Stomach smooth muscle (tissue), 2 donors: Measurements from ENCODE around the gene TNFAIP2.

Source experiments
- H3K27ac ChIP-seq: one replicate; pipeline ENCODE4 v1.7.0; 2013; ENCODE audit warnings: mild to moderate bottlenecking, low read length, inconsistent platforms
- H3K27me3 ChIP-seq, 2 donors: one replicate each; pipeline ENCODE4 v1.7.0; 2013; ENCODE audit warnings: low read length in 2 of 2; ENCODE audit not compliant: insufficient read depth in 2 of 2, control insufficient read depth in 1 of 2
- H3K36me3 ChIP-seq, 2 donors: one replicate each; pipeline ENCODE4 v1.7.0; 2013; ENCODE audit warnings: low read length in 2 of 2; ENCODE audit not compliant: control insufficient read depth in 2 of 2, insufficient read depth in 2 of 2
- H3K4me1 ChIP-seq: one replicate; pipeline ENCODE4 v1.7.0; 2013; ENCODE audit warnings: low read length; ENCODE audit not compliant: control insufficient read depth, insufficient read depth
- H3K4me3 ChIP-seq, 2 donors: one replicate each; pipeline ENCODE4 v1.7.0; 2013; ENCODE audit warnings: low read length in 2 of 2
- H3K9ac ChIP-seq, 2 donors: one replicate each; pipeline ENCODE4 v1.7.0; 2013; ENCODE audit warnings: low read length in 2 of 2, mild to moderate bottlenecking in 1 of 2
- H3K9me3 ChIP-seq, 2 donors: one replicate each; pipeline ENCODE4 v1.7.0; 2013; ENCODE audit warnings: low read length in 2 of 2; ENCODE audit not compliant: control insufficient read depth in 2 of 2
- donor health status: healthy.
- donor health status: Pancreatic carcinoma.

TNFAIP2 gene

GRCh38 chr14:103086771-103087342, 36.4 kb upstream of the TNFAIP2 start:
- H3K27me3 ChIP-seq: peaks cover 18 to 27% of the 10 kb centered on the region in 2 donors

GRCh38 chr14:103087343-103087835, 35.9 kb upstream of the TNFAIP2 start:
- no peak overlapping the region for H3K27ac ChIP-seq
- peaks cover 14 to 27% of the 10 kb centered on the region in 2 donors for H3K27me3 ChIP-seq
- H3K4me1 ChIP-seq: peaks cover 19% of the 10 kb centered on the region
- no peak overlapping the region for H3K9ac ChIP-seq
- no peaks in the 10 kb centered on the region for H3K36me3 ChIP-seq
- H3K9me3 ChIP-seq: no peaks in the 10 kb centered on the region
- no peak overlapping the region for H3K4me3 ChIP-seq

More at GRCh38 chr14:103086771-103087342, 36.4 kb upstream of the TNFAIP2 start:
- no peaks in the 10 kb centered on the region for H3K36me3 ChIP-seq
- H3K9me3 ChIP-seq: no peaks in the 10 kb centered on the region
- no peak overlapping the region for H3K27ac ChIP-seq
- no peak overlapping the region for H3K4me3 ChIP-seq
- H3K9ac ChIP-seq: no peak overlapping the region
- peaks cover 19% of the 10 kb centered on the region for H3K4me1 ChIP-seq

GRCh38 chr14:103088921-103089320, 34.3 kb upstream of the TNFAIP2 start:
- H3K27me3 ChIP-seq: peaks cover 14 to 24% of the 10 kb centered on the region in 2 donors
- H3K4me1 ChIP-seq: peaks cover 21% of the 10 kb centered on the region
- H3K9me3 ChIP-seq: no peaks in the 10 kb centered on the region
- H3K9ac ChIP-seq: no peak overlapping the region
- no peaks in the 10 kb centered on the region for H3K36me3 ChIP-seq
- no peak overlapping the region for H3K4me3 ChIP-seq
- H3K27ac ChIP-seq: no peak overlapping the region

- Histone ChIP-seq H3K27ac (no peak overlapping the region), H3K4me1 (peaks cover 16% of the 10 kb centered on the region), H3K9me3 (no peaks in the 10 kb centered on the region), H3K27me3 (peaks cover 11 to 16% of the 10 kb centered on the region in 2 donors), H3K36me3 (no peaks in the 10 kb centered on the region), H3K9ac (no peak overlapping the region), H3K4me3 (no peak overlapping the region)
These were observed 33.6 kb upstream of the TNFAIP2 start for GRCh38 chr14:103089386-103090335.

- peaks cover 16% of the 10 kb centered on the region for H3K4me1 ChIP-seq
- no peak overlapping the region for H3K27ac ChIP-seq
- H3K9ac ChIP-seq: no peak overlapping the region
- no peaks in the 10 kb centered on the region for H3K9me3 ChIP-seq
- peak overlapping the region in 1 of 2 donors; percentile 71 for H3K4me3 ChIP-seq
- H3K27me3 ChIP-seq: peaks cover 5 to 8% of the 10 kb centered on the region in 2 donors
- H3K36me3 ChIP-seq: no peaks in the 10 kb centered on the region
These were observed 32.7 kb upstream of the TNFAIP2 start for GRCh38 chr14:103090481-103091020.

GRCh38 chr14:103091041-103091882, 32.0 kb upstream of the TNFAIP2 start:
- Histone ChIP-seq H3K36me3 (no peaks in the 10 kb centered on the region), H3K9ac (peak overlapping the region in 1 of 2 donors; percentile 54), H3K4me3 (peak overlapping the region; percentile 25 to 71), H3K4me1 (peaks cover 16% of the 10 kb centered on the region), H3K27ac (no peak overlapping the region), H3K9me3 (no peaks in the 10 kb centered on the region), H3K27me3 (peaks cover 2 to 6% of the 10 kb centered on the region in 2 donors)

GRCh38 chr14:103091883-103092222, 31.4 kb upstream of the TNFAIP2 start:
- no peak overlapping the region for H3K27ac ChIP-seq

GRCh38 chr14:103093856-103094405, 29.3 kb upstream of the TNFAIP2 start:
- Histone ChIP-seq H3K9ac (no peak overlapping the region), H3K9me3 (no peaks in the 10 kb centered on the region), H3K4me3 (no peak overlapping the region), H3K36me3 (no peaks in the 10 kb centered on the region), H3K4me1 (peaks cover 16% of the 10 kb centered on the region), H3K27ac (no peak overlapping the region), H3K27me3 (peaks cover 0 to 6% of the 10 kb centered on the region in 2 donors)

More at GRCh38 chr14:103091883-103092222, 31.4 kb upstream of the TNFAIP2 start:
- Histone ChIP-seq H3K27me3 (peaks cover 2 to 6% of the 10 kb centered on the region in 2 donors), H3K9me3 (no peaks in the 10 kb centered on the region), H3K36me3 (no peaks in the 10 kb centered on the region), H3K9ac (no peak overlapping the region), H3K4me1 (peaks cover 16% of the 10 kb centered on the region), H3K4me3 (peak overlapping the region; percentile 9 to 71)

- H3K36me3 ChIP-seq: no peaks in the 10 kb centered on the region
- peak within 1 kb of the TSS; percentile 24 for H3K27ac ChIP-seq
- H3K9ac ChIP-seq: peak within 1 kb of the TSS in 1 of 2 donors; percentile 29
- peaks cover 20% of the 10 kb centered on the region for H3K4me1 ChIP-seq
- peaks cover 0 to 6% of the 10 kb centered on the region in 2 donors for H3K27me3 ChIP-seq
- H3K9me3 ChIP-seq: no peaks in the 10 kb centered on the region
- H3K4me3 ChIP-seq: peak within 1 kb of the TSS in 1 of 2 donors; percentile 58
These were observed 28.7 kb upstream of the TNFAIP2 start, which contains the start of gene EXOC3L4 for GRCh38 chr14:103094406-103095209. Gene EXOC3L4, plus strand, starts transcription at chr14:103094725. Its CDS starts 5,495 bp downstream, at chr14:103100220.
